Lower lobe of right lung (tissue), 2 donors: ENCODE measurements around the gene PIAS4. TPM values are rescaled to one million over a fixed set of nuclear protein-coding genes. Genes with fewer than 3 reads are reported as not detected.
A peak's percentile ranks its signal among the peaks of the same experiment; 100 is the strongest.

ENCODE experiments used
- ATAC-seq, 2 donors: fragments of 200-7000 bp; cut with Tn5 transposase; one replicate each; pipeline ENCODE4 v1.9.1; 2020 to 2022; ENCODE audit warnings: mild to moderate bottlenecking in 2 of 2, moderate library complexity in 2 of 2
- DNase-seq: peaks from one replicate; pipeline ENCODE4 v3.0.0-alpha.2; 2020
- H3K27ac ChIP-seq: fragments of 200-600 bp; one replicate; pipeline ENCODE4 v1.8.0; 2022
- H3K27me3 ChIP-seq: fragments of 200-600 bp; one replicate; pipeline ENCODE4 v1.8.0; 2022; ENCODE audit warnings: low read depth
- H3K36me3 ChIP-seq: fragments of 200-600 bp; one replicate; pipeline ENCODE4 v1.8.0; 2022; ENCODE audit warnings: mild to moderate bottlenecking
- H3K4me1 ChIP-seq: fragments of 200-600 bp; one replicate; pipeline ENCODE4 v1.8.0; 2022
- H3K4me3 ChIP-seq: fragments of 200-600 bp; one replicate; pipeline ENCODE4 v1.8.0; 2022; ENCODE audit warnings: mild to moderate bottlenecking
- H3K9me3 ChIP-seq: fragments of 200-600 bp; one replicate; pipeline ENCODE4 v1.8.0; 2022
- intact Hi-C: fragments of 100-400 bp; cut with DNase I; formaldehyde crosslinking; loops from one replicate; pipeline ENCODE4 v1.11.0; 2022
- total RNA-seq: library from RNA; stranded (reverse); fragmentation: NEBNext Ultra II Directional; extraction: Animal tissue kit (Norgen Biotek cat#: 25700); gene quantifications from one replicate; pipeline ENCODE4 v1.2.1, GENCODE V29; 2021
- TF ChIP-seq, protein P1 (sequence below): fragments of 200-600 bp; IDR thresholded peaks from one replicate; pipeline ENCODE4 v1.8.0; 2022; ENCODE audit warnings: antibody characterized with exemption, mild to moderate bottlenecking
- donor health status: DM: no; HTN: yes; CAD: no; lungs with severe emphysema.

PIAS4 gene
- total RNA-seq, 1 donor from 2014 or later: 27.6 TPM

DNA sequence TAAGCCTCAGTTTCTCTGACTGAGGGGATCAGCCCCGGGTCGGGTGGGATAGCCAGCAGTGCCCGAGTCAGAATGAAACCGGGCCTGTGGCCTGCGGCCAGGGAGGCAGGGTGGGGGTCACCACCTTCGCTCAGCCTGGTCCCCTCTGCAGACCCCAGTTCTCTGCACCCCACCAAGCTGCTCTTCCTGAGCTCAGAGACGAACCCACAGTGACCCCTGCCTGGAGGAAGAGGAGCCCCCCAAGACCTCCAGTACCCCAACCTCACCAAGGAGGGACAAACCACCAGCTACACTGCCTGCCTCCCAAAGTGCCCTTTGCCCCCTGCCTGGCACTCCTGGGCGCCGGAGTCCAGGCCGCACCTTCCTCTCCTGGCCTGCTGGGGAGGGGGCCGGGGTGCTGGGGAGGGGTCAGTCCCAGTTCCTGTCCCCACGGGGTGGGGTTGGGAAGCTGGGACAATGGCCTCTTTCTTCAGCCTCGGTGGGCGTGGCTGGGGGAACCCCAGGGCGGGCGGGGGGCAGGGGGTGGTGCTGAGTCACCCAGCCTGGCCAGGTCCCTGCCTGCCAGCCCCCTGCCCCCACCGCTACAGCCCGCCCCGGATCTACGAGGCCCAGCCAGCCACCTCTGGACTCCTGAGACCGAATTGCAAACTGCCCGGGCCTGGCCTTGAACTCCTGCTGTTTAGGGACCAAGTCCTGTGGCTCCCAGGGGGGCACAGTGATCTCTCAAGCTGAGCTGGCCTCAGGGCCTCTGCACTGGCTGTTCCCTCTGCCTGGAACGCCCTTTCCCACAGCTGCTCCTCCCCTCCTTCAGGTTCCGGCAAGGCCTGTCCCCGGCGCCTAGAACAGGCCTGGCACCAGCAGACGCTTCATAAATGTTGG is 44.8 kb downstream of the PIAS4 start:
- ATAC-seq (peak; percentile 48 to 52), DNase-seq (peak; percentile 68)
- Histone ChIP-seq H3K4me1 (peaks cover 32% of the 10 kb centered on the region), H3K27me3 (no peaks in the 10 kb centered on the region), H3K27ac (peak overlapping the region; percentile 60), H3K9me3 (no peaks in the 10 kb centered on the region), H3K36me3 (peaks cover 71% of the 10 kb centered on the region), H3K4me3 (peak overlapping the region; percentile 23)
- TF ChIP-seq, protein P1, sequence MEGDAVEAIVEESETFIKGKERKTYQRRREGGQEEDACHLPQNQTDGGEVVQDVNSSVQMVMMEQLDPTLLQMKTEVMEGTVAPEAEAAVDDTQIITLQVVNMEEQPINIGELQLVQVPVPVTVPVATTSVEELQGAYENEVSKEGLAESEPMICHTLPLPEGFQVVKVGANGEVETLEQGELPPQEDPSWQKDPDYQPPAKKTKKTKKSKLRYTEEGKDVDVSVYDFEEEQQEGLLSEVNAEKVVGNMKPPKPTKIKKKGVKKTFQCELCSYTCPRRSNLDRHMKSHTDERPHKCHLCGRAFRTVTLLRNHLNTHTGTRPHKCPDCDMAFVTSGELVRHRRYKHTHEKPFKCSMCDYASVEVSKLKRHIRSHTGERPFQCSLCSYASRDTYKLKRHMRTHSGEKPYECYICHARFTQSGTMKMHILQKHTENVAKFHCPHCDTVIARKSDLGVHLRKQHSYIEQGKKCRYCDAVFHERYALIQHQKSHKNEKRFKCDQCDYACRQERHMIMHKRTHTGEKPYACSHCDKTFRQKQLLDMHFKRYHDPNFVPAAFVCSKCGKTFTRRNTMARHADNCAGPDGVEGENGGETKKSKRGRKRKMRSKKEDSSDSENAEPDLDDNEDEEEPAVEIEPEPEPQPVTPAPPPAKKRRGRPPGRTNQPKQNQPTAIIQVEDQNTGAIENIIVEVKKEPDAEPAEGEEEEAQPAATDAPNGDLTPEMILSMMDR: no peak
- intact Hi-C loops: no loop called here

DNA sequence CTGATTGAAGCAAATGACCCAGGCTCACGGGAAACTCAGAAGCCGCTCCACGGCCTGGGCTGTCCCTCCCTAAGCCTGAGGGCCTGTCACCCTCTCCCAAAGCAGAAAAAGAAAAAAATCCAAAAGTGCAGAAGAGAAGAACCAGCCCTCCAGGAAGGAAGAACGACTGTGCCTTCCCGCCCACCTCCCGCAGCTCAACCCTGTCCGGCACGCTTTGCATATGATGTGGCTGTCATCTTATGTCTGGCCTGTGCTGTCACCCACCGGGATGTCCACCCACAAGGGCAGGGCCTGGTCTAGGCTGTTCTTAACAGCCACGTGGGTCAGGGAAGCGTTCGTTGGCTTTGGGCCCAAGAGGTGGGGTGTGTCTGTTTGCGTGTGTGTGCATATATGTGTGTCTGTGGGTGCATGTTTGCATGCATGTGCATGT is 45.5 kb downstream of the PIAS4 start:
- DNase-seq: peak; percentile 59
- H3K36me3 ChIP-seq: peaks cover 66% of the 10 kb centered on the region
- H3K9me3 ChIP-seq: no peaks in the 10 kb centered on the region
- TF ChIP-seq, protein P1: no peak
- H3K27me3 ChIP-seq: no peaks in the 10 kb centered on the region
- H3K4me3 ChIP-seq: peak overlapping the region; percentile 23
- H3K4me1 ChIP-seq: peaks cover 39% of the 10 kb centered on the region
- intact Hi-C loops: no loop called here
- ATAC-seq: peak in 1 of 2 donors; percentile 14
- H3K27ac ChIP-seq: peak overlapping the region; percentile 60

DNA sequence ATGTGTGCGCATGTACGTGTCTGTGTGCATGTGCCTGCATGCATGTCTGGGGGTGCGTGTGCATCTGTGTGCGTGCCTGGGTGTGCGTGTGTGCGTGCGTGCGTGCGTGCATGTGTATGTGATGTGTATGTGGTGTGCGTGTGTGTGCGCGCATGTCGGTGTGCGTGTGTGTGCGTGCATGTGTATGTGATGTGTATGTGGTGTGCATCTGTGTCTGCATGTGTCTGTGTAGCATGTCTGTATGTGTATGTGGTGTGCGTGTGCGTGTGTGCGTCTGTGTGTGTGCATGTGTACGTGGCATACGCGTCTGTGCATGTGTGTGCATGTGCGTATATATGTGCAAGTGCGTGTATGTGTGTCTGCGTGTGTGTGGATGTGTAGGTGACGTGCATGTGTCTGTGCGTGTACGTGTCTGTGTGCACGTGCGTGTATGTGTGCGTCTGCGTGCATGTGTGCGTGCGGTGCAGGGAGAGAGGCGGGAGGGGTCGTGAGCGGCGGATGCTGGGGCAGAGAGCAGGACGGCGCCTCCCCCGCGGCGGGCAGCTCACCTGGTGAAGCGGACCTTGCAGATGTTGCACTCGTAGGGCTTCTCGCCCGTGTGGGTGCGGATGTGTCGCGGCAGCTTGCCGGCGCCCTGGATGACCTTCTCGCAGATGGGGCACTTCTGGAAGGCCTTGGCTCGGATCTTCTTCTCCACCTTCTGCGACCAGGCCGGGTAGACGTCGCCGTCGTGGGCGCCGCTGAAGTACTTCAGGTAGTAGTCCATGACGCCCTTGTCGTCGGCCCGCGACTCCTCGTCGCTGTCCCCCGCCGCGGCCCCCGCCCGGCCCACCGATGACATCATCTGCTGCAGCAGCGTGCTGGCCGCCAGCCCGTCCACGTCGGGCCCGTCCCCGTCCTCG is 46.1 kb downstream of the PIAS4 start:
- no peaks in the 10 kb centered on the region for H3K27me3 ChIP-seq
- H3K27ac ChIP-seq: no peak overlapping the region
- H3K4me1 ChIP-seq: peaks cover 46% of the 10 kb centered on the region
- H3K36me3 ChIP-seq: peaks cover 59% of the 10 kb centered on the region
- H3K9me3 ChIP-seq: no peaks in the 10 kb centered on the region
- intact Hi-C loops: no loop called here
- TF ChIP-seq, protein P1: no peak
- ATAC-seq (no peak), DNase-seq (no peak)
- H3K4me3 ChIP-seq: peak overlapping the region; percentile 23

DNA sequence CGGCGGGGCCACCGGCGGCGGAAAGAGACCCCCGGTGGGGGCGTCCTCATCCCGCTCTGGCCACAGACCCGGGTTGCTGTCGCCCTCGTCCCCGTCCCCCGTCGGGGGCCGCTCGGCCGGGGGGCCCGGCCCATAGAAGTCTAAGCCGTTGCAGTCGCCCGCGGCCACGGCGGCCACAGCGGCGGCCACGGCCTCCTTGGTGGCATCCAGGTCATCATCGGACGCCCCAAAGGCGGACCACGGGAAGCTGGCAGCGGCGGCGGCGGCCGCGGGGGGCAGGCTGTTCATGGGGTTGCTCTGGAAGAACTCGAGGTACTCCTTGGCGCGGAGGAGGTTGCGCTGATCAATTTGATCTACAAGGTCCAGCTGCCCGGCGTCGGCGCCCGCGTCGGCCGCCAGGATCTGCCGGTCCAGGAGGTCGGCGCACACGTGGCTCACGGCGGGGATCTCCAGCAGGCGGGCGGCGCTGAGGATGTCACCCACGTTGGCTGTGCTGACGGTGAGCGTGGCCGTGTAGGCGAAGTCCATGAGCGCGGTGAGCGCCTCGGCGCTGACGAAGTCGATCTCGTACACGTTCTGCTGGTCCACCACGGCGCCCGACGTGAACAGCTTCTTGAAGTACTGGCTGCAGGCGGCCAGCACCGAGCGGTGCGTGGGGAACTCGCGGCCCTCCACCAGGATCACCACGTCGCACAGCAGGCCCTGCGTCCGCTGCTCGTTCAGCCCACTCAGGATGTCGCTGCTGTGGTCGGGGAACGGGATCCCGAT is 47.1 kb downstream of the PIAS4 start:
- intact Hi-C loops: no loop called here
- H3K9me3 ChIP-seq: no peaks in the 10 kb centered on the region
- peaks cover 55% of the 10 kb centered on the region for H3K4me1 ChIP-seq
- no peak for ATAC-seq
- peak; percentile 48 for DNase-seq
- no peak overlapping the region for H3K27ac ChIP-seq
- no peak overlapping the region for H3K4me3 ChIP-seq
- H3K27me3 ChIP-seq: no peaks in the 10 kb centered on the region
- TF ChIP-seq, protein P1: no peak
- H3K36me3 ChIP-seq: peaks cover 54% of the 10 kb centered on the region

DNA sequence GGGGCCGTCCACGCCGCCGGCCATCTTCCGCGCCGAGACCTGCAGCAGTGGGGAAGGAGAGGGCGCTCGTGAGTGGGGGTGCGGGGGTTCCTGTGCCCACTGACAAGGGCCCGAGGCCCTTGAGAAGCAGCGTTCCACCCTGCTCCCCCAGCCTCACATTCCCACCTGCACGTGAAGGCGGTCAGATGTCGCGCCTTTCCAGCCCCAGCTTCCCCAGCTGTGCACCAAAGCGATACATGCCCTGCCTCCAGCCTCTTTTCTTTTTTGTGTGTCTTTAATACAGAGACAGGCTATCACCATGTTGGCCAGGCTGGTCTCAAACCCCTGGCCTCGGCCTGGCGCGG is 47.6 kb downstream of the PIAS4 start:
- H3K4me1 ChIP-seq: peaks cover 61% of the 10 kb centered on the region
- H3K9me3 ChIP-seq: no peaks in the 10 kb centered on the region
- no peak overlapping the region for H3K4me3 ChIP-seq
- H3K27ac ChIP-seq: no peak overlapping the region
- ATAC-seq (no peak), DNase-seq (no peak)
- intact Hi-C loops: no loop called here
- TF ChIP-seq, protein P1: no peak
- H3K27me3 ChIP-seq: no peaks in the 10 kb centered on the region
- H3K36me3 ChIP-seq: peaks cover 50% of the 10 kb centered on the region
